Erythroblast (primary cell): ENCODE measurements around the gene ARL15.

Experiments used
- GATA1 ChIP-seq: IDR thresholded peaks from 2 replicates; pipeline ENCODE4 v1.6.1; 2011; ENCODE audit warnings: low read depth, mild to moderate bottlenecking, control low read depth, low read length, moderate library complexity
- POLR2A ChIP-seq: IDR thresholded peaks from 2 replicates; pipeline ENCODE4 v1.6.1; 2011; ENCODE audit warnings: mild to moderate bottlenecking, low read length

DNA sequence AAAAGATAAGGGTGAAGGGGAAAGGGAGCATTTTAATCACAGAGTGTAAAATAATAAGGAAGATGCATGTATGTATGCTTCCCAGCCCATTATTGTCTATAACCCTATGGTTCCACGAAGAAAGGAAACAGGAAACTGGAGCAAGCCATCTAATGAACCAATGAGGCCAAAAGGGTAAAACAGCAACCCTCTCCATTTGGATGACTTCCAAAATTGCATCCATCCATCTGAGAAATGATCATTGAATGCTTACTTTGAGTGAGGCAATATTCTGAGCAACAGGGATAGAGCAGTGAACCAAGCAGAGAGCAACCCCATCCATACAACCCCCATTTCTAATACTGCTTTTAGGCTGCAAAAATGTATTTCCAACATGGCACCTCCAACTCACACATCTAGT, 46.9 kb downstream of the ARL15 start:
- no peak for TF ChIP-seq GATA1
- no peak for TF ChIP-seq POLR2A
